ENCODE results near the gene JRKL. TPM values are rescaled to one million over a fixed set of nuclear protein-coding genes. Genes with fewer than 3 reads are reported as not detected.

Gene JRKL
- total and polyA plus RNA-seq, 2 of the 13 experiments (the other 11 are each of a cell fraction or from before 2014, with no cell fraction given) = 3.2 to 4.5 TPM

DNA sequence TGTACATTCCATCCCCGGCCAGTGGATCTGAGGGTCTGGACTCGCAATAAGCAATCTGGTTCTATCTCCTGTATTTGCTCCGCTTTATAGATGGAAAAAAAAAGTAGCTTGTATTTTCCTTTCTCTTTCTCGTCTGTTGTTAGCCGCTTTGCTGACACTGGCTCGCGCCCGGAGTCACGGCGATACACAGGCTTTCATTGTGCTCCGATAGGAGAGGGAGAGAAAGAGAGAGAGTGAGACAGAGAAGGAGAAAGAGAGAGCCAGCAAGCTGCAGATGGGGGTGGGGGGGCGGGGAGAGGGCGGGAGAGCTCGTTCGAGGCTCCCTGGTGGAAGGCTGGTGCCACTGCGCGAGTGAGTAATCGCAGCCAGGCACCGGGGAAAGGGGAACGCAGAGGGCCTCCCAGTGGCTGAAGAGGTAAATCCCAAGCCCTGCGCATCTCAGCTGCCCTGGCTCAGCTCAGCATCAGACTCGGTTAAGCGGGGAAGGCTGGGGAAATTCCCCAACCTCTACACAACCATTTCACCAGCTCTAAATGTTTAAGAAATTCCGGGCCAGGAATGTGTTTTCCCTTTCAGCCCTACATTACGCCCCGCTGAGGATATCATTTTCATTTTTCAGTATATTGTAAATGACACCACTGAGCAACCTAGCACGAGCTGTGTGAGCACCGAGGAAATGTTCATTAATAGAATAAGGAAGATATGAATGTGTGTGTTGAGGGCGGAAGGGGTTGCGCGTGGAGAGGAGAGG is 46.7 kb upstream of the JRKL start, which contains the start of gene MAML2 (continued):
- TF ChIP-seq, protein P1, sequence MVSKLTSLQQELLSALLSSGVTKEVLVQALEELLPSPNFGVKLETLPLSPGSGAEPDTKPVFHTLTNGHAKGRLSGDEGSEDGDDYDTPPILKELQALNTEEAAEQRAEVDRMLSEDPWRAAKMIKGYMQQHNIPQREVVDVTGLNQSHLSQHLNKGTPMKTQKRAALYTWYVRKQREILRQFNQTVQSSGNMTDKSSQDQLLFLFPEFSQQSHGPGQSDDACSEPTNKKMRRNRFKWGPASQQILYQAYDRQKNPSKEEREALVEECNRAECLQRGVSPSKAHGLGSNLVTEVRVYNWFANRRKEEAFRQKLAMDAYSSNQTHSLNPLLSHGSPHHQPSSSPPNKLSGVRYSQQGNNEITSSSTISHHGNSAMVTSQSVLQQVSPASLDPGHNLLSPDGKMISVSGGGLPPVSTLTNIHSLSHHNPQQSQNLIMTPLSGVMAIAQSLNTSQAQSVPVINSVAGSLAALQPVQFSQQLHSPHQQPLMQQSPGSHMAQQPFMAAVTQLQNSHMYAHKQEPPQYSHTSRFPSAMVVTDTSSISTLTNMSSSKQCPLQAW (CRISPR knock-in tag; IDR thresholded peaks at IDR 0.05) = no peak
- no peak for TF ChIP-seq ZNF557 (CRISPR knock-in tag; IDR thresholded peaks at IDR 0.05)
- no peak for TF ChIP-seq IKZF1 (IDR thresholded peaks at IDR 0.05)
- peak; percentile 58; the same call in 1 of the 2 replicates for TF ChIP-seq GATAD1 (CRISPR knock-in tag; IDR thresholded peaks at IDR 0.05)
- TF ChIP-seq ARID2 (CRISPR knock-in tag; IDR thresholded peaks at IDR 0.05; ENCODE audit: borderline replicate concordance) = no peak
- peak; percentile 57 for TF ChIP-seq SAP130 (CRISPR knock-in tag; IDR thresholded peaks at IDR 0.05; ENCODE audit: low read depth)
- TF ChIP-seq, protein P2, sequence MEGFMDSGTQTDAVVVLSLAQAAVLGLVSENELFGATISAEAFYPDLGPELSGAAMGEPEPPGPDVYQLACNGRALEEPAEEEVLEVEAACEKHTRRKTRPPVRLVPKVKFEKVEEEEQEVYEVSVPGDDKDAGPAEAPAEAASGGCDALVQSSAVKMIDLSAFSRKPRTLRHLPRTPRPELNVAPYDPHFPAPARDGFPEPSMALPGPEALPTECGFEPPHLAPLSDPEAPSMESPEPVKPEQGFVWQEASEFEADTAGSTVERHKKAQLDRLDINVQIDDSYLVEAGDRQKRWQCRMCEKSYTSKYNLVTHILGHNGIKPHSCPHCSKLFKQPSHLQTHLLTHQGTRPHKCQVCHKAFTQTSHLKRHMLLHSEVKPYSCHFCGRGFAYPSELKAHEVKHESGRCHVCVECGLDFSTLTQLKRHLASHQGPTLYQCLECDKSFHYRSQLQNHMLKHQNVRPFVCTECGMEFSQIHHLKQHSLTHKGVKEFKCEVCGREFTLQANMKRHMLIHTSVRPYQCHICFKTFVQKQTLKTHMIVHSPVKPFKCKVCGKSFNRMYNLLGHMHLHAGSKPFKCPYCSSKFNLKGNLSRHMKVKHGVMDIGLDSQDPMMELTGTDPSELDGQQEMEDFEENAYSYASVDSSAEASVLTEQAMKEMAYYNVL (CRISPR knock-in tag; IDR thresholded peaks at IDR 0.05; ENCODE audit: borderline replicate concordance) = peak; percentile 91
- TF ChIP-seq ZNF660 (CRISPR knock-in tag; IDR thresholded peaks at IDR 0.05; ENCODE audit: borderline replicate concordance, low read depth) = no peak
- 0 out of 2 replicates have a peak, but pooled peaks have one; percentile 31 for TF ChIP-seq SMAD3 (CRISPR knock-in tag; IDR thresholded peaks at IDR 0.05)
- TF ChIP-seq, protein P3, sequence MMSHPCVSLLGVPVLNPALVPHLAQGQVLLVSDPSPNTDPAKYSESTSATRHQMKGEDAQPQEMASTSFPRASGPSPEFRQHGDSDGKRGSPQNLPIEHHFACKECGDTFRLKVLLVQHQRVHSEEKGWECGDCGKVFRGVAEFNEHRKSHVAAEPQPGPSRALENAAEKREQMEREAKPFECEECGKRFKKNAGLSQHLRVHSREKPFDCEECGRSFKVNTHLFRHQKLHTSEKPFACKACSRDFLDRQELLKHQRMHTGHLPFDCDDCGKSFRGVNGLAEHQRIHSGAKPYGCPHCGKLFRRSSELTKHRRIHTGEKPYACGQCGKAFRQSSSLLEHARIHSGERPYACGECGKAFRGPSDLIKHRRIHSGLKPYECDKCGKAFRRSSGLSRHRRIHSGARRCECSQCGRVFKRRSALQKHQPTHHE (CRISPR knock-in tag; IDR thresholded peaks at IDR 0.05; ENCODE audit: borderline replicate concordance) = no peak
- TF ChIP-seq FIP1L1 (IDR thresholded peaks at IDR 0.05; ENCODE audit: borderline replicate concordance, insufficient read depth, low read depth, low read length) = no peak
- no peak for TF ChIP-seq SP1 (IDR thresholded peaks at IDR 0.05)
- 0 out of 2 replicates have a peak, but pooled peaks have one; percentile 28 for TF ChIP-seq SP1 (CRISPR knock-in tag; IDR thresholded peaks at IDR 0.05)
- TF ChIP-seq KDM2A (CRISPR knock-in tag; IDR thresholded peaks at IDR 0.05; ENCODE audit: borderline replicate concordance, low read depth) = peak; percentile 78
- no peak for TF ChIP-seq ZNF343 (CRISPR knock-in tag; IDR thresholded peaks at IDR 0.05)
- no peak; the same call in 1 of the 2 replicates for TF ChIP-seq SIN3A (IDR thresholded peaks at IDR 0.05; ENCODE audit: borderline replicate concordance, low read depth, low read length)
- peak; percentile 92 for TF ChIP-seq RAD21 (CRISPR knock-in tag; IDR thresholded peaks at IDR 0.05)
- 0 out of 2 replicates have a peak, but pooled peaks have one; percentile 18 for TF ChIP-seq ZNF768 (CRISPR knock-in tag; IDR thresholded peaks at IDR 0.05)
- no peak for TF ChIP-seq POLR2AphosphoS2 (IDR thresholded peaks at IDR 0.05; ENCODE audit: low read depth, low read length)
- no peak for TF ChIP-seq ZNF766 (CRISPR knock-in tag; IDR thresholded peaks at IDR 0.05; ENCODE audit: borderline replicate concordance)
- no peak for TF ChIP-seq ZNF264 (CRISPR knock-in tag; IDR thresholded peaks at IDR 0.05)
- TF ChIP-seq ERF (CRISPR knock-in tag; IDR thresholded peaks at IDR 0.05) = peak; percentile 54; the same call in 1 of the 2 replicates
- TF ChIP-seq RXRB (CRISPR knock-in tag; IDR thresholded peaks at IDR 0.05; ENCODE audit: borderline replicate concordance) = peak; percentile 36; the same call in 1 of the 2 replicates
- TF ChIP-seq ZFP36 (IDR thresholded peaks at IDR 0.05; ENCODE audit: borderline replicate concordance, low read depth, low read length, partially characterized antibody) = peak; percentile 14
- TF ChIP-seq, protein P4, sequence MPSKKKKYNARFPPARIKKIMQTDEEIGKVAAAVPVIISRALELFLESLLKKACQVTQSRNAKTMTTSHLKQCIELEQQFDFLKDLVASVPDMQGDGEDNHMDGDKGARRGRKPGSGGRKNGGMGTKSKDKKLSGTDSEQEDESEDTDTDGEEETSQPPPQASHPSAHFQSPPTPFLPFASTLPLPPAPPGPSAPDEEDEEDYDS (CRISPR knock-in tag; IDR thresholded peaks at IDR 0.05) = no peak
- TF ChIP-seq ESRRA (CRISPR knock-in tag; IDR thresholded peaks at IDR 0.05; ENCODE audit: low read depth) = 0 out of 2 replicates have a peak, but pooled peaks have one; percentile 26
- no peak for TF ChIP-seq RFXAP (CRISPR knock-in tag; IDR thresholded peaks at IDR 0.05; ENCODE audit: borderline replicate concordance)

All from HepG2 (cell line).